Stomach (tissue), 19 donors: ENCODE measurements around the gene EMD. TPM values are rescaled to one million over a fixed set of nuclear protein-coding genes. Genes with fewer than 3 reads are reported as not detected.

Experiments
- DNase-seq, 2 donors: peaks; one replicate each; pipeline versions ENCODE4 v3.0.0 to v3.0.0-alpha.2; 2013 to 2019
- H3K27ac ChIP-seq, 5 donors: fragments of 200-600 bp in 4 of 5; sonication (generic) in 4 of 5; one replicate each; pipeline ENCODE4 v1.5.1; 2013 to 2019; ENCODE audit warnings: mild to moderate bottlenecking in 1 of 5, moderate library complexity in 1 of 5
- H3K27me3 ChIP-seq, 3 donors: fragments of 200-600 bp; sonication (generic); one replicate each; pipeline ENCODE4 v1.5.1; 2017 to 2019; ENCODE audit warnings: mixed run types in 1 of 3
- H3K36me3 ChIP-seq, 4 donors: fragments of 200-600 bp; sonication (generic); 1 replicate in 3 of 4; 2 replicates in 1 of 4; pipeline ENCODE4 v1.5.1; 2016 to 2019
- H3K4me1 ChIP-seq, 4 donors: fragments of 200-600 bp; sonication (generic); one replicate each; pipeline ENCODE4 v1.5.1; 2016 to 2019
- H3K4me3 ChIP-seq, 4 donors: fragments of 200-600 bp; sonication (generic) in 3 of 4; one replicate each; pipeline ENCODE4 v1.5.1; 2016 to 2019; ENCODE audit warnings: mild to moderate bottlenecking in 1 of 4
- H3K9me3 ChIP-seq, 4 donors: fragments of 200-600 bp; sonication (generic); one replicate each; pipeline ENCODE4 v1.5.1; 2016 to 2019
- EP300 ChIP-seq: sonication (generic); formaldehyde crosslinking; IDR thresholded peaks from one replicate; pipeline ENCODE4 v1.6.1; 2017; ENCODE audit warnings: antibody characterized with exemption
- POLR2A ChIP-seq, 4 donors: fragments of 450-650 bp; IDR thresholded peaks; one replicate each; pipeline ENCODE4 v1.6.1; 2016; ENCODE audit warnings: antibody characterized with exemption in 4 of 4, control low read depth in 2 of 4, mild to moderate bottlenecking in 1 of 4, moderate library complexity in 1 of 4
- POLR2AphosphoS5 ChIP-seq, 3 donors: sonication (generic); formaldehyde crosslinking; IDR thresholded peaks; one replicate each; pipeline ENCODE4 v1.6.1; 2016; ENCODE audit warnings: antibody characterized with exemption in 3 of 3
- whole genome bisulfite sequencing, 5 donors: extraction: QIAGEN DNeasy Blood & Tissue Kit in 3 of 5; methylation state at CpG; one replicate each; pipeline versions ENCODE4 v1.1.5 to v1.1.7; 2013 to 2018; 5-methylcytosine and 5-hydroxymethylcytosine counted together
- intact Hi-C: fragments of 100-400 bp; cut with DNase I; formaldehyde crosslinking; loops from one replicate; pipeline ENCODE4 v1.15.1; 2023; ENCODE audit warnings: low total_unique reads
- long read RNA-seq, 10 donors: transcript quantifications; one replicate each; lab custom pipeline, GENCODE V29; 2026
- polyA plus RNA-seq, 3 donors: library from polyadenylated mRNA; stranded (reverse); fragments of 200-250 nt; gene quantifications; one replicate each; pipeline ENCODE4 v1.2.3, GENCODE V29; 2013
- total RNA-seq, 5 donors: library from RNA; depleted of rRNA; stranded (reverse); fragments of >200 nt; gene quantifications; one replicate each; pipeline versions ENCODE4 v1.1.0 to v1.2.3, GENCODE V29; 2014 to 2016
- TF ChIP-seq, protein P1 (sequence below), 7 experiments: fragments of 450-650 bp in 4 of 7; fragments of 200-600 bp in 3 of 7; sonication (generic) in 3 of 7; IDR thresholded peaks; one replicate each; pipeline ENCODE4 v1.5.1; 2016 to 2019; ENCODE audit warnings: antibody characterized with exemption in 7 of 7, control low read depth in 2 of 7, mild to moderate bottlenecking in 1 of 7
- donor health status: healthy with polysubstance abuse.
- donor health status: Bipolar disorder and iron deficiency.
- donor health status: healthy.

The EMD gene
- total RNA-seq (100 to 1,000 TPM in 1 of 5 donors, 10 to 100 TPM in 4; 24.2 to 117 (median 38.5) TPM), polyA plus RNA-seq (100 to 1,000 TPM in 1 of 3 donors, 10 to 100 TPM in 2; 62.9 to 135 (median 97.8) TPM)
- long read RNA-seq, donor 1, transcript EMD-202 (6 exons, 1,379 nt), result major isoform, 10 of 10 reads
- long read RNA-seq, donor 1, partial matches to known transcripts, result 0 of 10 reads
- long read RNA-seq, donor 1, other reads (novel, unspliced or antisense), result 0 of 10 reads
- long read RNA-seq, donor 2, transcript EMD-202 (6 exons, 1,379 nt), result major isoform, 18 of 19 reads
- long read RNA-seq, donor 2, partial matches to known transcripts, result 0 of 19 reads
- long read RNA-seq, donor 2, other reads (novel, unspliced or antisense), result 0 of 19 reads
- long read RNA-seq, donor 3, transcript EMD-202 (6 exons, 1,379 nt), result major isoform, 9 of 11 reads
- long read RNA-seq, donor 3, partial matches to known transcripts, result 0 of 11 reads
- long read RNA-seq, donor 3, other reads (novel, unspliced or antisense), result 0 of 11 reads
- long read RNA-seq, donor 4, partial matches to known transcripts, result 0 of 3 reads
- long read RNA-seq, donor 4, other reads (novel, unspliced or antisense), result 0 of 3 reads
- long read RNA-seq, donor 5, transcript EMD-202 (6 exons, 1,379 nt), result major isoform, 8 of 10 reads
- long read RNA-seq, donor 5, partial matches to known transcripts, result 0 of 10 reads
- long read RNA-seq, donor 5, other reads (novel, unspliced or antisense), result 0 of 10 reads
- long read RNA-seq, donor 6, transcript EMD-202 (6 exons, 1,379 nt), result major isoform, 27 of 41 reads
- long read RNA-seq, donor 6, partial matches to known transcripts, result 0 of 41 reads
- long read RNA-seq, donor 6, other reads (novel, unspliced or antisense), result 5 of 41 reads
- long read RNA-seq, donor 7, transcript EMD-202 (6 exons, 1,379 nt), result major isoform, 20 of 25 reads
- long read RNA-seq, donor 7, partial matches to known transcripts, result 0 of 25 reads
- long read RNA-seq, donor 7, other reads (novel, unspliced or antisense), result 0 of 25 reads
- long read RNA-seq, donor 8, transcript EMD-202 (6 exons, 1,379 nt), result major isoform, 14 of 18 reads
- long read RNA-seq, donor 8, partial matches to known transcripts, result 0 of 18 reads
- long read RNA-seq, donor 8, other reads (novel, unspliced or antisense), result 0 of 18 reads
- long read RNA-seq, donor 9, transcript EMD-202 (6 exons, 1,379 nt), result major isoform, 13 of 15 reads
- long read RNA-seq, donor 9, partial matches to known transcripts, result 0 of 15 reads
- long read RNA-seq, donor 9, other reads (novel, unspliced or antisense), result 0 of 15 reads
- long read RNA-seq, donor 10, transcript EMD-202 (6 exons, 1,379 nt), result major isoform, 6 of 6 reads
- long read RNA-seq, donor 10, partial matches to known transcripts, result 0 of 6 reads
- long read RNA-seq, donor 10, other reads (novel, unspliced or antisense), result 0 of 6 reads

DNA sequence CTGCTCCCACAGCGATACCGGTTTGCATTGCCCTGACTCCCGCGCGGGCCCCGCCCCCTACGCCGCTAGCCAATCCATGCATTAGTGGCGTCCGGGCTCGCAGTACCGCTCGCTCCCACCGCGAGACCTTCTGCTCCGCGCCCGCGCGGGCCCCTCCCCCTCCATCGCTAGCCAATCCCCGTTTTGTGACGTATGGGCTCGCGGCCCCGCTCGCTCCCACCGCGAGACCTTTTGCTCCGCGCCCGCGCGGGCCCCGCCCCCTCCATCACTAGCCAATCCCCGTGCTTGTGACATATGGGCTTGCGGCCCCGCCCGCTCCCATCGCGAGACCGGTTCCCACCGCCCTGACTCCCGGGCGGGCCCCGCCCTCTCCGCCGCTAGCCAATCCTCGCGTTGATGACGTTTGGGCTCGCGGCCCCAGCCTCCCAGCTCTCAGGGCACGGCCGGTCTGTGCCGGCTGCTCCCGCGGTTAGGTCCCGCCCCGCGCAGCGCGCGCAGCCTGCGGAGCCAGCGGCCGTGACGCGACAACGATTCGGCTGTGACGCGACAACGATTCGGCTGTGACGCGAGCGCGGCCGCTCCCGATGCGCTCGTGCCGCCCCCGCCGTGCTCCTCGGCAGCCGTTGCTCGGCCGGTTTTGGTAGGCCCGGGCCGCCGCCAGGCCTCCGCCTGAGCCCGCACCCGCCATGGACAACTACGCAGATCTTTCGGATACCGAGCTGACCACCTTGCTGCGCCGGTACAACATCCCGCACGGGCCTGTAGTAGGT lies at the start of gene EMD:
EMD (plus strand) TSS at position 497 of the 770 bp plus-strand sequence; CDS start at position 687, 190 bp downstream.
- Histone ChIP-seq H3K27me3 (no peaks in the 10 kb centered on the region), H3K9me3 (no peaks in the 10 kb centered on the region), H3K4me3 (peak within 1 kb of the TSS; percentile 59 to 75 (median 64)), H3K36me3 (peaks cover 0 to 14% (median 7%) of the 10 kb centered on the region in 4 donors), H3K27ac (peak within 1 kb of the TSS; percentile 96 to 99 (median 98)), H3K4me1 (peaks cover 4 to 42% (median 30%) of the 10 kb centered on the region in 4 donors)
- TF ChIP-seq EP300 (peak; percentile 26), POLR2A (IDR thresholded peaks at IDR 0.05) (peak in 1 of 4 donors; percentile 31), POLR2AphosphoS5 (IDR thresholded peaks at IDR 0.05) (peak; percentile 86 to 94 (median 91))
- TF ChIP-seq, protein P1, sequence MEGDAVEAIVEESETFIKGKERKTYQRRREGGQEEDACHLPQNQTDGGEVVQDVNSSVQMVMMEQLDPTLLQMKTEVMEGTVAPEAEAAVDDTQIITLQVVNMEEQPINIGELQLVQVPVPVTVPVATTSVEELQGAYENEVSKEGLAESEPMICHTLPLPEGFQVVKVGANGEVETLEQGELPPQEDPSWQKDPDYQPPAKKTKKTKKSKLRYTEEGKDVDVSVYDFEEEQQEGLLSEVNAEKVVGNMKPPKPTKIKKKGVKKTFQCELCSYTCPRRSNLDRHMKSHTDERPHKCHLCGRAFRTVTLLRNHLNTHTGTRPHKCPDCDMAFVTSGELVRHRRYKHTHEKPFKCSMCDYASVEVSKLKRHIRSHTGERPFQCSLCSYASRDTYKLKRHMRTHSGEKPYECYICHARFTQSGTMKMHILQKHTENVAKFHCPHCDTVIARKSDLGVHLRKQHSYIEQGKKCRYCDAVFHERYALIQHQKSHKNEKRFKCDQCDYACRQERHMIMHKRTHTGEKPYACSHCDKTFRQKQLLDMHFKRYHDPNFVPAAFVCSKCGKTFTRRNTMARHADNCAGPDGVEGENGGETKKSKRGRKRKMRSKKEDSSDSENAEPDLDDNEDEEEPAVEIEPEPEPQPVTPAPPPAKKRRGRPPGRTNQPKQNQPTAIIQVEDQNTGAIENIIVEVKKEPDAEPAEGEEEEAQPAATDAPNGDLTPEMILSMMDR (IDR thresholded peaks at IDR 0.05), result no peak
- DNase-seq, result peak; percentile 96 to 99
- intact Hi-C loops, result no loop called here
- WGBS, 5 donors, result 0 to 53% (median 6%) methylated on average over 17 to 99 of the region's 103 CpGs

DNA sequence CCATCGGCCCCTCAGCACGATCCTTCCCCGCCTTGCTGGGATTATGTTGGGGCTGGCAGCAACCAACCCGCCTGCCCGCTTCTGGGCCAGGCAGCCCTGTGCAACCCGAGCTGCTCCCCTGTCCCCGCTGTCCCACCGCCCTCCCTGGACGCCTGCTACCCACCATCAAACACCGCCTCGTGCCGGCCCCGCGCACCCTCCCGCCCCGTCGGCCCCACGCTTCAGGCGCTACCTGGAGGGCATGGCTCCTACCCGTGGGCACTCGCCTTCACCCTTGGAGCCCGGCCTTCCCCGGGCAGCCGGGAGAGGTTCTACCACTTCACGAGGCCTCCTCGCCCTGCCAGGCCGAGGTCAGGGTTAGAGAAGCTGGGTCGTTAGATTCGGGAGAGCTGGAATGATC lies 46.5 kb upstream of the EMD start:
- 87 to 96% (median 94%) methylated on average over 15 to 29 of the region's 29 CpGs for WGBS, 5 donors
- DNase-seq, result no peak
- H3K27me3 ChIP-seq, result peaks cover 0 to 12% (median 0%) of the 10 kb centered on the region in 3 donors
- no peak overlapping the region for H3K27ac ChIP-seq
- H3K36me3 ChIP-seq, result no peaks in the 10 kb centered on the region
- intact Hi-C loops, result no loop called here
- TF ChIP-seq POLR2A (IDR thresholded peaks at IDR 0.05), result no peak
- TF ChIP-seq EP300, result no peak
- TF ChIP-seq, protein P1 (IDR thresholded peaks at IDR 0.05), result no peak
- no peak for TF ChIP-seq POLR2AphosphoS5 (IDR thresholded peaks at IDR 0.05)
- H3K4me3 ChIP-seq, result no peak overlapping the region
- no peaks in the 10 kb centered on the region for H3K4me1 ChIP-seq
- H3K9me3 ChIP-seq, result no peaks in the 10 kb centered on the region

DNA sequence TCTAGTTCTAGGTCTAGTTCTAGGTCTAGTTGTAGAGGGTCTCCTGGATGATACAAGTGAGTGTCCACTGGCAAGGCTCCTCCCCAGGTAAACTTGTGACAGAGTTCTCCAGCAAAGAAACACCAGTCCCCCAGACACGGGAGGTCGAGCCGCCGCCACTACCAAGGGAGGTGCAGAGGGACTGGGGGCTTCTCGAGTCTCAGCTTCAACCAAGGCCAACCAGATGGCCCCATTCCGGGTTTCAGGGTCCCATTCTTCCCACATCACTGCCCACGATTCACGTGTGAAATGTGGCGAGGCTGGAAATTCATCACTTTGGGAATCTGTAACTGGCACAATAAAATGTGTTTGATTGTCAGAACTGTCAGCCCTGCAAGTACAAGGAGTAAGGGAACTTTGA lies 46.0 kb upstream of the EMD start:
- H3K27me3 ChIP-seq, result peaks cover 0 to 12% (median 0%) of the 10 kb centered on the region in 3 donors
- no peak overlapping the region for H3K27ac ChIP-seq
- DNase-seq, result no peak
- H3K9me3 ChIP-seq, result no peaks in the 10 kb centered on the region
- intact Hi-C loops, result no loop called here
- no peak overlapping the region for H3K4me3 ChIP-seq
- TF ChIP-seq POLR2A (IDR thresholded peaks at IDR 0.05) (no peak), POLR2AphosphoS5 (IDR thresholded peaks at IDR 0.05) (no peak), EP300 (no peak)
- TF ChIP-seq, protein P1 (IDR thresholded peaks at IDR 0.05), result no peak
- WGBS, 5 donors, result 89 to 100% (median 90%) methylated on average over 5 to 9 of the region's 9 CpGs
- no peaks in the 10 kb centered on the region for H3K4me1 ChIP-seq
- no peaks in the 10 kb centered on the region for H3K36me3 ChIP-seq
